HG02885 (cell line): Measurements from ENCODE around the gene UBE2G2.
A peak's percentile ranks its signal among the peaks of the same experiment; 100 is the strongest.

ENCODE experiments used
- ATAC-seq: cut with Tn5 transposase; IDR thresholded peaks from one replicate; pipeline ENCODE4 v1.9.1; 2021; ENCODE audit warnings: mild to moderate bottlenecking; ENCODE audit not compliant: unreplicated experiment, poor library complexity

The UBE2G2 gene

GRCh38 chr21:44792702-44793591, 8.7 kb downstream of the UBE2G2 start:
- ATAC-seq: peak; percentile 59

GRCh38 chr21:44791993-44792392, 9.6 kb downstream of the UBE2G2 start:
- ATAC-seq: no peak

GRCh38 chr21:44791246-44791645, 10.4 kb downstream of the UBE2G2 start:
- no peak for ATAC-seq

- no peak for ATAC-seq
These were observed 11.3 kb downstream of the UBE2G2 start for GRCh38 chr21:44790368-44790767.

- no peak for ATAC-seq
These were observed 11.7 kb downstream of the UBE2G2 start for GRCh38 chr21:44789880-44790279.

GRCh38 chr21:44785620-44786335, 15.8 kb downstream of the UBE2G2 start:
- ATAC-seq: no peak

- ATAC-seq: no peak
These were observed 16.8 kb downstream of the UBE2G2 start for GRCh38 chr21:44784810-44785209.

GRCh38 chr21:44783020-44783696, 18.5 kb downstream of the UBE2G2 start:
- ATAC-seq: no peak

- no peak for ATAC-seq
These were observed 20.7 kb downstream of the UBE2G2 start for GRCh38 chr21:44780767-44781459.

GRCh38 chr21:44780137-44780502, 21.5 kb downstream of the UBE2G2 start:
- no peak for ATAC-seq

GRCh38 chr21:44779417-44780136, 22.0 kb downstream of the UBE2G2 start:
- no peak for ATAC-seq

GRCh38 chr21:44778983-44779382, 22.6 kb downstream of the UBE2G2 start:
- no peak for ATAC-seq

GRCh38 chr21:44778499-44778911, 23.1 kb downstream of the UBE2G2 start:
- no peak for ATAC-seq

- no peak for ATAC-seq
These were observed 23.5 kb downstream of the UBE2G2 start for GRCh38 chr21:44778094-44778493.

GRCh38 chr21:44774972-44775371, 26.6 kb downstream of the UBE2G2 start:
- ATAC-seq: no peak

- no peak for ATAC-seq
These were observed 28.2 kb downstream of the UBE2G2 start for GRCh38 chr21:44773291-44773932.

- ATAC-seq: no peak
These were observed 29.6 kb downstream of the UBE2G2 start for GRCh38 chr21:44771896-44772525.

GRCh38 chr21:44767834-44768831, 33.5 kb downstream of the UBE2G2 start:
- ATAC-seq: no peak
